SK-MEL-5 (cell line): ENCODE results near the gene FBXO28. TPM values are rescaled to one million over a fixed set of nuclear protein-coding genes. Genes with fewer than 3 reads are reported as not detected.

ENCODE experiments used
- DNase-seq: peaks from one replicate; pipeline ENCODE4 v3.0.0-alpha.2; 2016; ENCODE audit warnings: low read depth, low spot score
- in situ Hi-C: cut with HindIII; loops from 2 replicates; pipeline ENCODE4 v1.10.0; 2016; ENCODE audit warnings: low sequenced_read_pairs, high pct_unique_total_duplicates, low pct_unique_long_range_greater_than_20kb
- total RNA-seq: library from RNA; depleted of rRNA; stranded (reverse); fragments of >200 nt; shearing (Covaris generic); gene quantifications from 2 replicates; pipeline ENCODE4 v1.2.3, GENCODE V29; 2014

FBXO28 gene
- total RNA-seq, 1 experiment from 2014 or later, result 37.3 TPM

DNA sequence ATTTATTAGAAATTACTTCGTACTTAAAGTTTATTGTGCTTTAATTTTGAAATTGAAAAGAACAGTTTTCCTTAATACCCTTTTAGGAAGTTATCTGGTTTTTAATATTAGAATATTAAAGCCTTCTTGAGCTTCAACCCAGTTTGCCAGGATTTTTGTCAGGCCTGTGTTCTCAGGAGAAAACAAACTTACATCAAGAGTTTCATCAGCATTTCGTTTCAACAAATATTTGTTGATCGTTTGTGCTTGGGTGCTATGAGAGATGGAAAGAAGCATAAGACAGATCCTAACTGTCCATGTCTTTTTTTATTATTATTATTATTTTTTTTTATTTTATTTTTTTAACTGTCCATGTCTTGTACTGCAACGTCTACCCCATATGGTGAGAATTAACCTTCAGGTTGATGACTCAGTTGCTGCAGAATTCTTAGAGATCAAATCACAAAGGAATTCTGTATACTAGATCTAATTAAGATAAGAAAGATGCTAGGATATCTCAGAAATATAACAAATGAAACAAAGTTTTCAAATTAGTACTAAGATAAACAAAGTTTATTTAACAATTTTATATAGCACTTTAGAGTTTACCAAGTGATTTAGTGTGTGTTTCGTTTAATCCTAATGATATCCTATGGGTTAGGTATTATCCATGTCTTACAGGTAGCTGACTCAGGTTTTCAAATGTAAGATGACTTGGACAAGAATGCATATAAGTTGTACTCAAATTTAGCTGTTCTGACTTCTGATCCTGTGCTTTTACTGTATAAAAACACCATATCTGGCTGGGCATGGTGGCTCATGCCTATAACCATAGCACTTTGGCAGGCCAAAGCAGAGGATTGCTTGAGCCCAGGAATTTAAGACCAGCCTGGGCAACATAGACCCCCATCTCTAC lies 14.3 kb downstream of the FBXO28 start:
- in situ Hi-C loops, result no loop called here
- DNase-seq, result no peak

- DNase-seq, result no peak
- in situ Hi-C loops, result no loop called here
Observed at GRCh38 chr1:224131253-224131652, 17.3 kb downstream of the FBXO28 start.

DNA sequence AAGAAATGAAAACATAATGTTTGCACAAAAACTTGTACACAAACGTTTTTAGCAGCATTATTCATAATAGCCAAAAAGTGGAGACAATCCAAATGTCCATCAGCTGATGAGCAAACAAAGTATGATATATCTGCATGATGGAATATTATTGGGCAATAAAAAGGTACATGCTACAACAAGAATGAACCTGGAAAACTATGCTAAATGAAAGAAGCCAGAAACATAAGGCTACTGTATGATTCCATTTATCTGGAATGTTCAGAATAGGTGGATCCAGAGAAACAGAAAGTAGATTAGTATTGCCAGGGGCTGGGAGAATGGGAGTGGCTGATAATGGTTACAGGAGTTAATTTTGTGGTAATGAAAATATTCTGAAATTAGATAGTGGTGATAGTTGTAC lies 19.0 kb downstream of the FBXO28 start:
- in situ Hi-C loops, result no loop called here

GRCh38 chr1:224133741-224134299 lies 19.9 kb downstream of the FBXO28 start:
- in situ Hi-C loops, result no loop called here

More for the DNA sequence above, 19.0 kb downstream of the FBXO28 start:
- no peak for DNase-seq

GRCh38 chr1:224137518-224137917 lies 23.6 kb downstream of the FBXO28 start:
- no peak for DNase-seq
- in situ Hi-C loops, result no loop called here

More at GRCh38 chr1:224133741-224134299, 19.9 kb downstream of the FBXO28 start:
- no peak for DNase-seq

GRCh38 chr1:224138198-224138597 lies 24.3 kb downstream of the FBXO28 start:
- in situ Hi-C loops, result no loop called here
- DNase-seq, result no peak

GRCh38 chr1:224141693-224142092 lies 27.8 kb downstream of the FBXO28 start:
- DNase-seq, result no peak
- in situ Hi-C loops, result no loop called here

DNA sequence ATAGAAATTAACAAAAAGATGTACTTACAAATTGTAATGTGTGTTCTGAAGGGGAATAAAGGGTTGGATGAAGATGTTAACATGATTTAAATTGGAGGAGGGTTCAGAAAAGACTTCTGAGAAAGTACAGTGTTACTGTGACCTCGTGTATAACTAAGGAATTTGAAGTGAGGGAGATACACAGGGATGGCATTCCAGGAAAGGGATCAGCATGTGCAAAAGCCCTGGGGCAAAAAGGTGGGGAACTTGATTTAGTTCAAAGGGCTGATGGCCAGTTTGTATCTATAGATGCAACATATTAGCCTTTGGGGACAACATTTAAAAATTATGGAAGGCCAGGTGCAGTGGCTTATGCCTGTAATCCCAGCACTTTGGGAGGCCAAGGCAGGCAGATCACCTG lies 35.8 kb downstream of the FBXO28 start:
- in situ Hi-C loops, result no loop called here
- DNase-seq, result no peak

DNA sequence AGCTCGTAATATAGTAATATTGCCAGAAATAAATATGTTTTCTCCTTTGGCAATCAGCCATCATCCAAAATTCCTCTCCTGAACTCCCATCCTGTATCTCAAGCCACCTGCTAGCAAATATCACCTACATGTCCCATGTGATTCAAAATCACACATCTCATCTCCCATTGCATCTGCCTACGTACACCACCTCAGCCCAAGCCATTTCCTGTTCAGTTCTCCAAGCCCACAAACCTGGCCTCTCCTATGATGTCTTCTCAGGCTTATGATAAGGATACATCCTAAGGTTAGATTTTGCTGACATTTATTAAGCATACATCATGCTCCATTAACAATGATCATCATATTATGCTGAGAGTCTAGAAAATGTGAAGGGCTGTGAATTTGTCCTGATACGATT lies 37.2 kb downstream of the FBXO28 start:
- DNase-seq, result no peak
- in situ Hi-C loops, result no loop called here

- in situ Hi-C loops, result no loop called here
- no peak for DNase-seq
Observed at GRCh38 chr1:224157316-224157715, 43.4 kb downstream of the FBXO28 start.

GRCh38 chr1:224159541-224159940 lies 45.6 kb downstream of the FBXO28 start:
- no peak for DNase-seq
- in situ Hi-C loops, result no loop called here

DNA sequence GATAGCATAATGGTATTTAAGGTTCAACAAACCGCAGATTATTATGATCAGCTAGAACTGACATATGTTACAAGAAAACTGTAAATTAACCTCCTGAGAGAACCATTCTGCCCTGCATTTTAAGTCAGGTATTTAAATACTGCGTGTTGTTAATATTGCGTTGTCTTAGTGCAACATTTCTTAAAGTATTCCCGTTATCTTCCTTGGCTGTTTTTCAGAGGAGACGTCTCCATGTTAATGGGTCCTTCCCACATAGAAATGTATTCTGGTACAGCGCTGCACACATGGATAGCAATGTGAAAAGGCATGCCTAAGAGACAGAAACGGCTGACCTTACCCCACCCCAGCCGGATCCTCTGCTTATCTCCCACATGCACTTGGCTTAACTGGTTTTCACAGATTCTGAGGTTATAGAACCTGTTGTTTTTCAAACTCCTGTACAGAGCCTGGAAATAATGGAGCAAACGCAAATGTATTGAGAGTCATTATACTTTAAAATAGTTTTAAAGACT lies 46.3 kb downstream of the FBXO28 start:
- no peak for DNase-seq
- in situ Hi-C loops, result no loop called here

- DNase-seq, result no peak
- in situ Hi-C loops, result no loop called here
Observed at GRCh38 chr1:224162768-224163167, 48.9 kb downstream of the FBXO28 start.

- in situ Hi-C loops, result no loop called here
- DNase-seq, result no peak
Observed at GRCh38 chr1:224163311-224163710, 49.4 kb downstream of the FBXO28 start.

- in situ Hi-C loops, result no loop called here
- no peak for DNase-seq
Observed at GRCh38 chr1:224168859-224169380, 55.0 kb downstream of the FBXO28 start.

DNA sequence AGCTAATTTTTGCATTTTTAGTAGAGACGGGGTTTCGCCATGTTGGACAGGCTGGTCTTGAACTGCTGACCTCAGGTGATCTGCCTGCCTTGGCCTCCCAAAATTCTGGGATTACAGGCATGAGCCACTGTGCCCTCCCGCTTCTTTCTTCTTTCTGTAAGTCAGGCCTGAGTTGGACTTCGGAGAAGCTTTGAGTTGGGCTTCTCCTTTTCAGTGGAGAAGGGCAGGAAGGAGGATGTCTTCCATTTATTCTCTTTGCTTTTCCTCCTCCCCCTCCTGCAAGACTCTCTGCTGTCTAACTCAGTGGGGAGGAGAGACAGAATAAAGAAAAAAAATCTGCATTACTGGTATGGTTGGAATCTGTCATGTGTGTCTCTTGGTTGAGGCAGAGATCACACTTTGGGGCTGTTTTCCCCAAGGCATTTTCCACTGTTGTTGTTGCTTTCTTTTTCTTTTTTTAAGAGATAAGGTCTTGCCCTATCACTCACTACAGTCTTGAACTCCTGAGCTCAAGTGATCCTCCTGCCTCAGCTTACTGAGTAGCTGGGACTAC lies 55.9 kb downstream of the FBXO28 start:
- in situ Hi-C loops, result no loop called here
- DNase-seq, result no peak

- in situ Hi-C loops, result no loop called here
- DNase-seq, result no peak
Observed at GRCh38 chr1:224170343-224170742, 56.4 kb downstream of the FBXO28 start.

DNA sequence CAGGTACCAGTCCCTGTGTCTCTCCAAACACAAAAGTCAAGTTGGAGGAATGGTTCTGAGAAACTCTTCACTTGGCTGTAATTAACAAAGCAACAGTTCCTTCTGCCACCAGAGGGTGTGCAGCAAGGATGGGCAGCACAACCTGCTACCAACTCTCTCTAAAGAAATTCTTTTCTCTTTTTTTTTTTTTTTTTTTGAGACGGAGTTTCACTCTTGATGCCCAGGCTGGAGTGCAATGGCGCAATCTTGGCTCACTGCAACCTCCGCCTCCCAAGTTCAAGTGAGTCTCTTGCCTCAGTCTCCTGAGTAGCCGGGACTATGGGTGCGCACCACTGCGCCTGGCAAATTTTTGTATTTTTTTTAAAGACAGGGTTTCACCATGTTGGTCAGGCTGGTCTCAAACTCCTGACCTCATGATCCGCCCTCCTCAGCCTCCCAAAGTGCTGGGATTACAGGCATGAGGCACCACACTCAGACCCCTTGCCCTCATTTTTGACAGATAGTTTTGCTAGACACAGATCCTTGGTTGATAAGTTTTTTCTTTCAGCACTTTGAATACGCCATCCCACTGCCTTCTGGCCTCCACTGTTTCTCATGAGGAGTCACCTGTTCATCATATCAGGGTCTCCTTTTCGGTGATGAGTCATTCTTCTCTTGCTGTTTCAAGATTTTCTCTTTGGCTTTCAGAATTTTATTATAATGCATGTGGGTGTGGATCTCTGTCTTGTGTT lies 57.0 kb downstream of the FBXO28 start:
- DNase-seq, result peak; percentile 43
- in situ Hi-C loops, result no loop called here
